ENCODE measurements around the gene VIM.

- TF ChIP-seq REST (IDR thresholded peaks at IDR 0.05; ENCODE audit: insufficient read depth in 1 of 2, low read depth in 2 of 2, low read length in 2 of 2) (no peak), POLR2AphosphoS5 (IDR thresholded peaks at IDR 0.05; ENCODE audit: low read depth, low read length) (no peak), TAF1 (IDR thresholded peaks at IDR 0.05; ENCODE audit: borderline replicate concordance, insufficient read depth, low read length) (no peak), SIN3A (IDR thresholded peaks at IDR 0.05; ENCODE audit: borderline replicate concordance, insufficient read depth, low read length) (no peak)
Observed at GRCh38 chr10:17181110-17181509, 46.9 kb upstream of the VIM start.

Measured in PFSK-1 (cell line).